HepG2 (cell line): ENCODE data around the gene PEX11G. TPM values are rescaled to one million over a fixed set of nuclear protein-coding genes. Genes with fewer than 3 reads are reported as not detected.

Experiments used
- AKNA ChIP-seq: sonication (generic); formaldehyde crosslinking; IDR thresholded peaks from 2 replicates; pipeline ENCODE4 v1.4.0; 2020; ENCODE audit warnings: missing genetic modification reagents, borderline replicate concordance
- ARID4A ChIP-seq: sonication (generic); formaldehyde crosslinking; IDR thresholded peaks from 2 replicates; pipeline ENCODE4 v1.5.0; 2020; ENCODE audit warnings: mild to moderate bottlenecking, missing genetic modification reagents, borderline replicate concordance
- CCDC6 ChIP-seq: sonication (generic); formaldehyde crosslinking; IDR thresholded peaks from 2 replicates; pipeline ENCODE4 v1.8.1; 2022; ENCODE audit warnings: mild to moderate bottlenecking, missing genetic modification reagents, moderate library complexity
- CREM ChIP-seq, 2 experiments: sonication (generic) in 1 of 2; formaldehyde crosslinking in 1 of 2; IDR thresholded peaks; 2 replicates each; pipeline versions ENCODE4 v1.4.0 to v1.6.1; 2016 to 2020; ENCODE audit warnings: antibody characterized with exemption in 1 of 2, mild to moderate bottlenecking in 1 of 2, missing genetic modification reagents in 1 of 2
- CSRNP1 ChIP-seq: sonication (generic); formaldehyde crosslinking; IDR thresholded peaks from 2 replicates; pipeline ENCODE4 v1.8.1; 2023; ENCODE audit warnings: mild to moderate bottlenecking, missing genetic modification reagents
- HES4 ChIP-seq: sonication (generic); formaldehyde crosslinking; IDR thresholded peaks from 2 replicates; pipeline ENCODE4 v1.9.0; 2021; ENCODE audit warnings: mild to moderate bottlenecking, missing genetic modification reagents, borderline replicate concordance
- HNF4A ChIP-seq: sonication (generic); formaldehyde crosslinking; IDR thresholded peaks from 2 replicates; pipeline ENCODE4 v1.4.0; 2020; ENCODE audit warnings: missing genetic modification reagents
- HNF4G ChIP-seq, 2 experiments: sonication (generic) in 1 of 2; formaldehyde crosslinking in 1 of 2; IDR thresholded peaks; 2 replicates each; pipeline versions ENCODE4 v1.4.0 to v1.6.1; 2011 to 2020; ENCODE audit warnings: borderline replicate concordance in 2 of 2, low read depth in 2 of 2, mild to moderate bottlenecking in 2 of 2, low read length in 1 of 2, missing genetic modification reagents in 1 of 2, moderate library complexity in 1 of 2
- HNRNPL ChIP-seq: fragments of 200-400 bp; formaldehyde crosslinking; IDR thresholded peaks from 2 replicates; pipeline ENCODE4 v1.6.1; 2017; ENCODE audit warnings: mild to moderate bottlenecking, low read depth, low read length
- IKZF1 ChIP-seq: fragments of 450-650 bp; IDR thresholded peaks from 2 replicates; pipeline ENCODE4 v1.7.1; 2016
- PLRG1 ChIP-seq: fragments of 450-650 bp; conservative IDR thresholded peaks from 2 replicates; pipeline ENCODE4 v1.6.1; 2016
- RBFOX2 ChIP-seq: fragments of 200-400 bp; formaldehyde crosslinking; IDR thresholded peaks from 2 replicates; pipeline ENCODE4 v1.6.1; 2017; ENCODE audit warnings: low read depth, mild to moderate bottlenecking, low read length
- SMYD3 ChIP-seq: sonication (generic); formaldehyde crosslinking; IDR thresholded peaks from 2 replicates; pipeline ENCODE4 v1.8.1; 2023; ENCODE audit warnings: mild to moderate bottlenecking, missing genetic modification reagents
- ZNF619 ChIP-seq: sonication (generic); formaldehyde crosslinking; IDR thresholded peaks from 2 replicates; pipeline ENCODE4 v1.4.0; 2020; ENCODE audit warnings: mild to moderate bottlenecking, missing genetic modification reagents
- ZSCAN25 ChIP-seq: sonication (generic); formaldehyde crosslinking; IDR thresholded peaks from 2 replicates; pipeline ENCODE4 v1.8.0; 2022; ENCODE audit warnings: mild to moderate bottlenecking, missing genetic modification reagents
- polyA plus RNA-seq, 8 experiments: library from polyadenylated mRNA; depleted of rRNA in 3 of 8; stranded (reverse) in 7 of 8; unstranded in 1 of 8; fragments of >200 nt; fragmentation: Illumina TruSeq in 4 of 8; extraction: Trizol in 4 of 8; gene quantifications; 2 replicates each; pipeline versions ENCODE4 v1.2.1 to v1.2.3, GENCODE V29; 2011 to 2016; ENCODE audit warnings: low read depth in 4 of 8, missing spikeins in 1 of 8, mixed read lengths in 1 of 8; ENCODE audit not compliant: insufficient read depth in 1 of 8
- total RNA-seq, 5 experiments: library from RNA; depleted of rRNA; stranded (reverse); fragments of >200 nt; fragmentation: Illumina TruSeq; extraction: Trizol; gene quantifications; 2 replicates each; pipeline ENCODE4 v1.2.3, GENCODE V29; 2016; ENCODE audit warnings: low read depth in 1 of 5
- TF ChIP-seq, protein P1 (sequence below): sonication (generic); formaldehyde crosslinking; IDR thresholded peaks from 2 replicates; pipeline ENCODE4 v1.5.0; 2020; ENCODE audit warnings: missing genetic modification reagents

Gene PEX11G
- total and polyA plus RNA-seq, 2 of the 13 experiments (the other 11 are each of a cell fraction or from before 2014, with no cell fraction given), result not detected

DNA sequence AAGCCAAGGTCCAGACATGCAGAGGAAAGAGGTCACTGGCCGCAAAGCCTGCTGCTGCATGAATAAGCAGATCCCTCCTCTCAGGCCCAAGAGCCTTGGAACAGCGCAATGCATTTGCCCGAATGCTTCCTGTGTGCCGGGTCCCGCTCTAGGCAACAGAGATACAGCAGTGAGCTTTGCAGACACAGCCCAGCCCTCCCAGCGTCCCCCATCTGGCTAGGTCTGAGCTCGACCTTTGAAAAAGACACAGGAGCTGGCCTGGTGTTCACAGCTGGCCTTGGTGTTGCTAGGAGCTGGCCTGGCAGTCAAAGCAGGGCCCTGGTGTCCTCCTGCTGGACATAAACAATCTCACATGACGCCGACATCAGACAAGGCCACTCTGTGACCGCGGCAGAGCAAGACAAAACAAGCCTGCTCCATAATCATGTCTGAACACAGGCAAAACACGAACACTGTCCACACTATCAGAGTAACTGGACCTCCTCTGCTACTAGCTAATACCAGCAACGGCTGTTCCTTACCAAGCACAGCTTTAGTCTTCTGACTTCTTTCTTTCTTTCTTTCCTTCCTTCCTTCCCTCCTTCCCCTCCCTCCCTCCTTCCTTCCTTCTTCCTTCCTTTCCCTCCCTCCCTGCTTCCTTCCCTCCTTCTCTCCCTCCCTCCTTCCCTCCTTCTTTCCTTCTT, 5.7 kb upstream of the PEX11G start (continued):
- TF ChIP-seq, protein P1, sequence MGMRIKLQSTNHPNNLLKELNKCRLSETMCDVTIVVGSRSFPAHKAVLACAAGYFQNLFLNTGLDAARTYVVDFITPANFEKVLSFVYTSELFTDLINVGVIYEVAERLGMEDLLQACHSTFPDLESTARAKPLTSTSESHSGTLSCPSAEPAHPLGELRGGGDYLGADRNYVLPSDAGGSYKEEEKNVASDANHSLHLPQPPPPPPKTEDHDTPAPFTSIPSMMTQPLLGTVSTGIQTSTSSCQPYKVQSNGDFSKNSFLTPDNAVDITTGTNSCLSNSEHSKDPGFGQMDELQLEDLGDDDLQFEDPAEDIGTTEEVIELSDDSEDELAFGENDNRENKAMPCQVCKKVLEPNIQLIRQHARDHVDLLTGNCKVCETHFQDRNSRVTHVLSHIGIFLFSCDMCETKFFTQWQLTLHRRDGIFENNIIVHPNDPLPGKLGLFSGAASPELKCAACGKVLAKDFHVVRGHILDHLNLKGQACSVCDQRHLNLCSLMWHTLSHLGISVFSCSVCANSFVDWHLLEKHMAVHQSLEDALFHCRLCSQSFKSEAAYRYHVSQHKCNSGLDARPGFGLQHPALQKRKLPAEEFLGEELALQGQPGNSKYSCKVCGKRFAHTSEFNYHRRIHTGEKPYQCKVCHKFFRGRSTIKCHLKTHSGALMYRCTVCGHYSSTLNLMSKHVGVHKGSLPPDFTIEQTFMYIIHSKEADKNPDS (CRISPR knock-in tag), result no peak
- TF ChIP-seq SMYD3, result no peak
- peak; percentile 38; the same call in 1 of the 2 replicates for TF ChIP-seq HNF4A
- no peak for TF ChIP-seq HNRNPL
- no peak for TF ChIP-seq PLRG1
- no peak for TF ChIP-seq ZSCAN25 (CRISPR knock-in tag)
- TF ChIP-seq CREM (IDR thresholded peaks at IDR 0.05), result no peak
- TF ChIP-seq CREM (CRISPR knock-in tag; IDR thresholded peaks at IDR 0.05), result no peak
- TF ChIP-seq IKZF1, result no peak
- TF ChIP-seq CSRNP1 (CRISPR knock-in tag), result no peak
- no peak for TF ChIP-seq HNF4G (IDR thresholded peaks at IDR 0.05; ENCODE audit: borderline replicate concordance, low read depth, low read length)
- no peak for TF ChIP-seq HNF4G (CRISPR knock-in tag; IDR thresholded peaks at IDR 0.05; ENCODE audit: borderline replicate concordance, low read depth)
- peak; percentile 41; the same call in 1 of the 2 replicates for TF ChIP-seq ARID4A (CRISPR knock-in tag)
- TF ChIP-seq RBFOX2, result no peak
- TF ChIP-seq CCDC6 (CRISPR knock-in tag), result no peak
- TF ChIP-seq HES4 (CRISPR knock-in tag), result 0 out of 2 replicates have a peak, but pooled peaks have one; percentile 16
- no peak for TF ChIP-seq AKNA
- no peak for TF ChIP-seq ZNF619 (CRISPR knock-in tag)
